HepG2 (cell line): ENCODE data around the gene BTRC. TPM values are rescaled to one million over a fixed set of nuclear protein-coding genes. Genes with fewer than 3 reads are reported as not detected.

Experiments
- ATAC-seq: fragments of 200-7000 bp; cut with Tn5 transposase; 3 replicates; pipeline ENCODE4 v1.9.1; 2020; ENCODE audit warnings: mild to moderate bottlenecking, moderate library complexity
- BruUV-seq: library from RNA; stranded (reverse); fragments of 400-500 nt; replicated peaks from 2 replicates; lab custom pipeline; 2021; lab: Mats Ljungman, UMichigan
- CTCF ChIA-PET: fragments of 300-600 bp; formaldehyde crosslinking; extraction: SDS; loops from one replicate; lab custom pipeline; 2021; ENCODE audit warnings: low total read pairs, inconsistent platforms, low intra/inter-chr PET ratio; lab: Yijun Ruan, JAX
- POLR2A ChIA-PET: fragments of 350-600 bp; sonication (Branson Sonifier 250); formaldehyde crosslinking; loops from one replicate; lab custom pipeline; 2020; ENCODE audit warnings: antibody characterized with exemption, inconsistent platforms; lab: Yijun Ruan, JAX
- DNase-seq: peaks from one replicate; pipeline ENCODE4 v3.0.0-alpha.2; 2015; ENCODE audit warnings: low spot score
- FAIRE-seq: peaks from 3 replicates; lab custom pipeline; 2011; peaks lifted over from hg19 to GRCh38; lab: Jason Lieb, UNC
- H2AFZ ChIP-seq: one replicate; pipeline ENCODE4 v1.6.1; 2011; ENCODE audit warnings: low read length, inconsistent platforms
- H3K27ac ChIP-seq: fragments of 300-600 bp; 3 replicates; pipeline ENCODE4 v1.8.0; 2011; ENCODE audit warnings: mixed run types, mild to moderate bottlenecking, mixed read lengths, low read length, inconsistent platforms; ENCODE audit not compliant: insufficient read depth; ENCODE audit errors: extremely low read length
- H3K27me3 ChIP-seq, 2 experiments: fragments of 200-600 bp in 1 of 2; 2 replicates in 1 of 2; 3 replicates in 1 of 2; pipeline versions ENCODE4 v1.6.0 to v1.8.0; 2011; ENCODE audit warnings: low read length in 2 of 2, mild to moderate bottlenecking in 2 of 2, moderate library complexity in 2 of 2, inconsistent platforms in 1 of 2; ENCODE audit not compliant: insufficient read depth in 2 of 2, control insufficient read depth in 1 of 2
- H3K36me3 ChIP-seq, 2 experiments: fragments of 200-600 bp in 1 of 2; replicated peaks in 1 of 2; 2 replicates in 1 of 2; 3 replicates in 1 of 2; pipeline versions ENCODE4 v1.5.1 to v1.8.0; 2011; ENCODE audit warnings: low read length in 2 of 2, inconsistent platforms in 1 of 2; ENCODE audit not compliant: insufficient read depth in 2 of 2, control insufficient read depth in 1 of 2
- H3K4me1 ChIP-seq: 2 replicates; pipeline ENCODE4 v1.5.1; 2012; ENCODE audit warnings: low read length, inconsistent platforms; ENCODE audit not compliant: insufficient read depth
- H3K4me2 ChIP-seq: 2 replicates; pipeline ENCODE4 v1.6.0; 2011; ENCODE audit warnings: low read depth, low read length, inconsistent platforms
- H3K4me3 ChIP-seq, 3 experiments: fragments of 200-600 bp in 1 of 3; sonication (generic), shearing (Covaris generic) in 1 of 3; replicated peaks in 1 of 3; 2 replicates each; pipeline ENCODE4 v1.5.1; 2011 to 2016; ENCODE audit warnings: low read length in 3 of 3, inconsistent platforms in 2 of 3, low read depth in 2 of 3, mild to moderate bottlenecking in 2 of 3, control low read depth in 1 of 3, mixed read lengths in 1 of 3; ENCODE audit not compliant: insufficient read depth in 1 of 3
- H3K79me2 ChIP-seq: one replicate; pipeline ENCODE4 v1.6.1; 2011; ENCODE audit warnings: low read length, inconsistent platforms; ENCODE audit not compliant: insufficient read depth
- H3K9ac ChIP-seq: 2 replicates; pipeline ENCODE4 v1.6.0; 2011; ENCODE audit warnings: mild to moderate bottlenecking, low read depth, low read length, inconsistent platforms; ENCODE audit not compliant: insufficient read depth
- H3K9me3 ChIP-seq: 2 replicates; pipeline ENCODE4 v1.5.1; 2012; ENCODE audit warnings: mild to moderate bottlenecking, low read length
- H4K20me1 ChIP-seq: 2 replicates; pipeline ENCODE4 v1.6.0; 2011; ENCODE audit warnings: inconsistent platforms, mild to moderate bottlenecking, low read length, moderate library complexity; ENCODE audit not compliant: insufficient read depth
- AHDC1 ChIP-seq: sonication (generic); formaldehyde crosslinking; IDR thresholded peaks from 2 replicates; pipeline ENCODE4 v1.5.1; 2020; ENCODE audit warnings: mild to moderate bottlenecking, missing genetic modification reagents, borderline replicate concordance
- KDM5B ChIP-seq: sonication (generic); formaldehyde crosslinking; IDR thresholded peaks from 2 replicates; pipeline ENCODE4 v1.4.0; 2020; ENCODE audit warnings: missing genetic modification reagents, mild to moderate bottlenecking, borderline replicate concordance
- MAFF ChIP-seq: IDR thresholded peaks from 2 replicates; pipeline ENCODE4 v1.6.1; 2011; ENCODE audit warnings: low read depth, low read length, improper control_type of control experiment
- MAFK ChIP-seq, 2 experiments: IDR thresholded peaks in 1 of 2; conservative IDR thresholded peaks in 1 of 2; 2 replicates each; pipeline ENCODE4 v1.6.1; 2011; ENCODE audit warnings: improper control_type of control experiment in 2 of 2, low read length in 2 of 2
- MATR3 ChIP-seq: sonication (generic); formaldehyde crosslinking; IDR thresholded peaks from 2 replicates; pipeline ENCODE4 v1.4.0; 2020; ENCODE audit warnings: missing genetic modification reagents
- MEF2D ChIP-seq: sonication (generic); formaldehyde crosslinking; IDR thresholded peaks from 2 replicates; pipeline ENCODE4 v1.5.1; 2020; ENCODE audit warnings: mild to moderate bottlenecking, missing genetic modification reagents
- NFYC ChIP-seq: IDR thresholded peaks from 2 replicates; pipeline ENCODE4 v1.6.1; 2016; ENCODE audit warnings: missing genetic modification reagents, missing compliant biosample characterization
- PHF21A ChIP-seq: sonication (generic); formaldehyde crosslinking; IDR thresholded peaks from 2 replicates; pipeline ENCODE4 v1.5.0; 2020; ENCODE audit warnings: mild to moderate bottlenecking, missing genetic modification reagents
- SAFB2 ChIP-seq: sonication (generic); formaldehyde crosslinking; IDR thresholded peaks from 2 replicates; pipeline ENCODE4 v1.5.1; 2020; ENCODE audit warnings: missing genetic modification reagents, low read depth, mild to moderate bottlenecking, borderline replicate concordance
- SP2 ChIP-seq: sonication (generic); formaldehyde crosslinking; IDR thresholded peaks from 2 replicates; pipeline ENCODE4 v1.5.1; 2020; ENCODE audit warnings: mild to moderate bottlenecking, missing genetic modification reagents
- TOPORS ChIP-seq: sonication (generic); formaldehyde crosslinking; IDR thresholded peaks from 2 replicates; pipeline ENCODE4 v1.8.0; 2023; ENCODE audit warnings: mild to moderate bottlenecking, missing genetic modification reagents
- ZNF160 ChIP-seq: sonication (generic); formaldehyde crosslinking; IDR thresholded peaks from 2 replicates; pipeline ENCODE4 v1.8.0; 2022; ENCODE audit warnings: mild to moderate bottlenecking, inconsistent platforms, missing genetic modification reagents
- ZNF207 ChIP-seq: fragments of 450-650 bp; IDR thresholded peaks from 2 replicates; pipeline ENCODE4 v1.6.1; 2016; ENCODE audit warnings: antibody characterized with exemption, borderline replicate concordance
- ZNF44 ChIP-seq: sonication (generic); formaldehyde crosslinking; IDR thresholded peaks from 2 replicates; pipeline ENCODE4 v1.5.1; 2020; ENCODE audit warnings: mild to moderate bottlenecking, missing genetic modification reagents
- ZNF672 ChIP-seq: sonication (generic); formaldehyde crosslinking; IDR thresholded peaks from 2 replicates; pipeline ENCODE4 v1.8.1; 2022; ENCODE audit warnings: missing genetic modification reagents
- ZNF777 ChIP-seq: sonication (generic); formaldehyde crosslinking; IDR thresholded peaks from 2 replicates; pipeline ENCODE4 v1.4.0; 2020; ENCODE audit warnings: missing genetic modification reagents
- WGBS: methylation state at CpG from one replicate; pipeline ENCODE4 v1.1.6; 2017; ENCODE audit warnings: low lambda C conversion rate; 5-methylcytosine and 5-hydroxymethylcytosine counted together
- in situ Hi-C: cut with HindIII; loops from 2 replicates; pipeline ENCODE4 v1.10.0; 2017; ENCODE audit warnings: low pct_unique_long_range_greater_than_20kb; ENCODE audit not compliant: extremely low pct_ligation_motif_present
- intact Hi-C: fragments of 100-400 bp; cut with micrococcal nuclease; formaldehyde crosslinking; loops from one replicate; pipeline ENCODE4 v1.10.0; 2022; ENCODE audit not compliant: unreplicated experiment
- polyA plus RNA-seq, 8 experiments: library from polyadenylated mRNA; depleted of rRNA in 3 of 8; stranded (reverse) in 7 of 8; unstranded in 1 of 8; fragments of >200 nt; fragmentation: Illumina TruSeq in 4 of 8; extraction: Trizol in 4 of 8; gene quantifications; 2 replicates each; pipeline versions ENCODE4 v1.2.1 to v1.2.3, GENCODE V29; 2011 to 2016; ENCODE audit warnings: low read depth in 4 of 8, missing spikeins in 1 of 8, mixed read lengths in 1 of 8; ENCODE audit not compliant: insufficient read depth in 1 of 8
- total RNA-seq, 5 experiments: library from RNA; depleted of rRNA; stranded (reverse); fragments of >200 nt; fragmentation: Illumina TruSeq; extraction: Trizol; gene quantifications; 2 replicates each; pipeline ENCODE4 v1.2.3, GENCODE V29; 2016; ENCODE audit warnings: low read depth in 1 of 5
- TF ChIP-seq, protein P1 (sequence below): IDR thresholded peaks from 2 replicates; pipeline ENCODE4 v1.6.1; 2012; ENCODE audit warnings: low read depth, low read length, improper control_type of control experiment
- TF ChIP-seq, protein P2 (sequence below): IDR thresholded peaks from 2 replicates; pipeline ENCODE4 v1.6.1; 2016; ENCODE audit warnings: low read depth, borderline replicate concordance

BTRC gene
- total and polyA plus RNA-seq, 2 of the 13 experiments (the other 11 are each of a cell fraction or from before 2014, with no cell fraction given): 12.0 to 14.4 TPM

DNA sequence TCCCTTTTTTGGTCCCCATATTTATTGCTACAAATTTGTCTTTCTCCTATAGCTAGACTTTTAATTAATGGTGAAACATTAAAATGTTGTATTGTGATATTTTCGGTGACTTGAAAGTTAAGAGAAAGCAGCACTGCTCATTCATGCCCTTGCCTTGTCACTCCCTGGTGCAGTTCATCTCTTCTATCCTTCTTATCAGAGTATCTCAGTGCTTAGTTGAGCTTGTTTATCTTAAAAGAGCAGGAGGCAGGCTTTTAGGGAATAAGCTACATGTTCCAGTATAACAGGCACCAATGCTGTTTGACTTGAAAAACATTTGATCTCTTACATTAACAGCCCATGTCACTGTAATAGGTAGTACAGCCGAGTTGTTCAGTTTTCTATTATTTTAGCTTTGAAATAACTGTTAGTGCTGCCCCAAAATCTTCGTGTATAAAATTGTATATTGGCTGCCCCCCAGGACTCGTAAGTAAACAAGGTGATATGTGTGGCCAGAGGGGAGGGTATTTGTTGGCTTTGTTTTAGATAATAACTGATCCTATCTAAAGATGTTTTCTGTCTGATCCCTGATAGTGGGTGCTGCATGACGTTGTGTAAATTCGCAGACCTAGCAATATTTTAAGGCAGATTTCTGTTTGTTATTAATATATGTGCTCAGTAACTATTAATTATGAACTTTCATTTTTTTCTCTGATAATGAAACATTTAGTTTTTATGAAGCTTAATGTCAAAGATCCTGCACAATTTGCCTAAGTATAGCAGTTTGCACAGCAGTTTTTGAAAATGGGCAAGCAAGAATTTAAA is 96.5 kb downstream of the BTRC start:
- no peak overlapping the region for H3K4me3 ChIP-seq
- no TSS peak for BruUV-seq
- in situ Hi-C loops: no loop called here
- H3K79me2 ChIP-seq: no peaks in the 10 kb centered on the region
- no peak overlapping the region for H3K9ac ChIP-seq
- H3K36me3 ChIP-seq: no peaks in the 10 kb centered on the region
- ATAC-seq (no peak), DNase-seq (no peak), FAIRE-seq (no peak)
- no peaks in the 10 kb centered on the region for H4K20me1 ChIP-seq
- H3K27ac ChIP-seq: no peak overlapping the region
- no peak overlapping the region for H2AFZ ChIP-seq
- TF ChIP-seq TOPORS (CRISPR knock-in tag) (no peak), MATR3 (no peak), SP2 (no peak), SAFB2 (CRISPR knock-in tag) (no peak), ZNF207 (no peak), MEF2D (CRISPR knock-in tag) (no peak), ZNF777 (CRISPR knock-in tag) (no peak), ZNF44 (no peak), ZNF672 (no peak), KDM5B (no peak), MAFF (0 out of 2 replicates have a peak, but pooled peaks have one; percentile 19), ZNF160 (CRISPR knock-in tag) (no peak), AHDC1 (CRISPR knock-in tag) (no peak), PHF21A (CRISPR knock-in tag) (no peak), MAFK (conservative IDR thresholded peaks at IDR 0.05 in 1 of 2, IDR thresholded peaks at IDR 0.05 in 1 of 2; ENCODE audit: low read length in 2 of 2) (peak in 1 of 2 experiments; percentile 53; a peak in 2 of 4 replicates), NFYC (no peak)
- TF ChIP-seq, protein P1, sequence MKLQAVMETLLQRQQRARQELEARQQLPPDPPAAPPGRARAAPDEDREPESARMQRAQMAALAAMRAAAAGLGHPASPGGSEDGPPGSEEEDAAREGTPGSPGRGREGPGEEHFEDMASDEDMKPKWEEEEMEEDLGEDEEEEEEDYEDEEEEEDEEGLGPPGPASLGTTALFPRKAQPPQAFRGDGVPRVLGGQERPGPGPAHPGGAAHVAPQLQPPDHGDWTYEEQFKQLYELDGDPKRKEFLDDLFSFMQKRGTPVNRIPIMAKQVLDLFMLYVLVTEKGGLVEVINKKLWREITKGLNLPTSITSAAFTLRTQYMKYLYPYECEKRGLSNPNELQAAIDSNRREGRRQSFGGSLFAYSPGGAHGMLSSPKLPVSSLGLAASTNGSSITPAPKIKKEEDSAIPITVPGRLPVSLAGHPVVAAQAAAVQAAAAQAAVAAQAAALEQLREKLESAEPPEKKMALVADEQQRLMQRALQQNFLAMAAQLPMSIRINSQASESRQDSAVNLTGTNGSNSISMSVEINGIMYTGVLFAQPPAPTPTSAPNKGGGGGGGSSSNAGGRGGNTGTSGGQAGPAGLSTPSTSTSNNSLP: no peak
- TF ChIP-seq, protein P2, sequence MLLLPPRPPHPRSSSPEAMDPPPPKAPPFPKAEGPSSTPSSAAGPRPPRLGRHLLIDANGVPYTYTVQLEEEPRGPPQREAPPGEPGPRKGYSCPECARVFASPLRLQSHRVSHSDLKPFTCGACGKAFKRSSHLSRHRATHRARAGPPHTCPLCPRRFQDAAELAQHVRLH (CRISPR knock-in tag): no peak
- H3K4me1 ChIP-seq: no peaks in the 10 kb centered on the region
- no peak overlapping the region for H3K4me2 ChIP-seq
- WGBS: 91% methylated on average over 6 of the region's 6 CpGs
- H3K27me3 ChIP-seq: no peaks in the 10 kb centered on the region
- ChIA-PET POLR2A (no interaction called here), CTCF (no interaction called here)
- H3K9me3 ChIP-seq: no peaks in the 10 kb centered on the region
- intact Hi-C loops: no loop called here
